HepG2 (cell line): Measurements from ENCODE around the gene SCN4B. TPM values are rescaled to one million over a fixed set of nuclear protein-coding genes. Genes with fewer than 3 reads are reported as not detected.

ENCODE experiments used
- ETS1 ChIP-seq: sonication (generic); formaldehyde crosslinking; IDR thresholded peaks from 2 replicates; pipeline ENCODE4 v1.4.0; 2020; ENCODE audit warnings: missing genetic modification reagents
- HNF1A ChIP-seq, 2 experiments: sonication (generic) in 1 of 2; formaldehyde crosslinking in 1 of 2; IDR thresholded peaks; 2 replicates each; pipeline versions ENCODE4 v1.4.0 to v1.6.1; 2016 to 2020; ENCODE audit warnings: borderline replicate concordance in 1 of 2, low read depth in 1 of 2, mild to moderate bottlenecking in 1 of 2, missing genetic modification reagents in 1 of 2
- IKZF5 ChIP-seq: IDR thresholded peaks from 2 replicates; pipeline ENCODE4 v1.6.1; 2018; ENCODE audit warnings: missing genetic modification reagents, mild to moderate bottlenecking, missing compliant biosample characterization
- NONO ChIP-seq, 2 experiments: fragments of 450-650 bp in 1 of 2; sonication (generic) in 1 of 2; formaldehyde crosslinking in 1 of 2; IDR thresholded peaks in 1 of 2; conservative IDR thresholded peaks in 1 of 2; 2 replicates each; pipeline versions ENCODE4 v1.6.1 to v1.8.0; 2017 to 2022; ENCODE audit warnings: mild to moderate bottlenecking in 1 of 2, missing genetic modification reagents in 1 of 2, moderate library complexity in 1 of 2
- SP2 ChIP-seq: sonication (generic); formaldehyde crosslinking; IDR thresholded peaks from 2 replicates; pipeline ENCODE4 v1.5.1; 2020; ENCODE audit warnings: mild to moderate bottlenecking, missing genetic modification reagents
- ZBTB26 ChIP-seq: IDR thresholded peaks from 2 replicates; pipeline ENCODE4 v1.6.1; 2016; ENCODE audit warnings: missing compliant biosample characterization, missing genetic modification reagents, borderline replicate concordance
- ZNF562 ChIP-seq: sonication (generic); formaldehyde crosslinking; IDR thresholded peaks from 2 replicates; pipeline ENCODE4 v1.8.0; 2022; ENCODE audit warnings: missing genetic modification reagents, borderline replicate concordance
- polyA plus RNA-seq, 8 experiments: library from polyadenylated mRNA; depleted of rRNA in 3 of 8; stranded (reverse) in 7 of 8; unstranded in 1 of 8; fragments of >200 nt; fragmentation: Illumina TruSeq in 4 of 8; extraction: Trizol in 4 of 8; gene quantifications; 2 replicates each; pipeline versions ENCODE4 v1.2.1 to v1.2.3, GENCODE V29; 2011 to 2016; ENCODE audit warnings: low read depth in 4 of 8, missing spikeins in 1 of 8, mixed read lengths in 1 of 8; ENCODE audit not compliant: insufficient read depth in 1 of 8
- total RNA-seq, 5 experiments: library from RNA; depleted of rRNA; stranded (reverse); fragments of >200 nt; fragmentation: Illumina TruSeq; extraction: Trizol; gene quantifications; 2 replicates each; pipeline ENCODE4 v1.2.3, GENCODE V29; 2016; ENCODE audit warnings: low read depth in 1 of 5

Gene SCN4B
- total and polyA plus RNA-seq, 2 of the 13 experiments (the other 11 are each of a cell fraction or from before 2014, with no cell fraction given), result 0.04 to 0.29 TPM

GRCh38 chr11:118095967-118096367 is 56.7 kb downstream of the SCN4B start (continued):
- TF ChIP-seq IKZF5 (no peak), ZBTB26 (no peak), NONO (IDR thresholded peaks at IDR 0.05) (no peak), NONO (CRISPR knock-in tag; conservative IDR thresholded peaks at IDR 0.05) (peak; percentile 66; the same call in 1 of the 2 replicates), ETS1 (CRISPR knock-in tag) (no peak), SP2 (CRISPR knock-in tag) (no peak), HNF1A (IDR thresholded peaks at IDR 0.05; ENCODE audit: low read depth) (0 out of 2 replicates have a peak, but pooled peaks have one; percentile 19), HNF1A (CRISPR knock-in tag; IDR thresholded peaks at IDR 0.05; ENCODE audit: borderline replicate concordance) (no peak; the same call in 1 of the 2 replicates), ZNF562 (CRISPR knock-in tag) (no peak)
